Transverse colon (tissue), 4 donors: Measurements from ENCODE around the gene GGA3. TPM values are rescaled to one million over a fixed set of nuclear protein-coding genes. Genes with fewer than 3 reads are reported as not detected.
A peak's percentile ranks its signal among the peaks of the same experiment; 100 is the strongest.

Experiments used
- DNase-seq: peaks from one replicate; pipeline ENCODE4 v3.0.0-alpha.2; 2019
- H3K27ac ChIP-seq, 4 donors: fragments of 200-600 bp; sonication (generic); 2 replicates each; pipeline ENCODE4 v1.5.1; 2016 to 2018; ENCODE audit warnings: inconsistent platforms in 4 of 4
- H3K27me3 ChIP-seq: fragments of 200-600 bp; sonication (generic); 2 replicates; pipeline ENCODE4 v1.5.1; 2017; ENCODE audit warnings: inconsistent platforms
- H3K36me3 ChIP-seq, 4 donors: fragments of 200-600 bp; sonication (generic); 2 replicates each; pipeline ENCODE4 v1.5.1; 2017 to 2019; ENCODE audit warnings: inconsistent platforms in 4 of 4
- H3K4me1 ChIP-seq, 4 donors: fragments of 200-600 bp; sonication (generic); 2 replicates each; pipeline ENCODE4 v1.5.1; 2017 to 2020; ENCODE audit warnings: inconsistent platforms in 4 of 4
- H3K4me3 ChIP-seq, 4 donors: fragments of 200-600 bp; sonication (generic); 1 replicate in 1 of 4; 2 replicates in 3 of 4; pipeline versions ENCODE4 v1.5.1 to v1.6.1; 2017 to 2019; ENCODE audit warnings: inconsistent platforms in 4 of 4
- H3K9me3 ChIP-seq, 2 donors: fragments of 200-600 bp; sonication (generic); 2 replicates each; pipeline ENCODE4 v1.5.1; 2017 to 2019; ENCODE audit warnings: inconsistent platforms in 2 of 2
- CTCF ChIP-seq, 5 experiments: fragments of 200-600 bp in 3 of 5; fragments of 450-650 bp in 2 of 5; sonication (generic) in 3 of 5; IDR thresholded peaks; 1 replicate in 2 of 5; 2 replicates in 3 of 5; pipeline ENCODE4 v1.5.1; 2016 to 2017; ENCODE audit warnings: antibody characterized with exemption in 5 of 5, inconsistent platforms in 3 of 5, mild to moderate bottlenecking in 2 of 5, moderate library complexity in 1 of 5
- EP300 ChIP-seq: sonication (generic); formaldehyde crosslinking; IDR thresholded peaks from one replicate; pipeline ENCODE4 v1.6.1; 2017; ENCODE audit warnings: antibody characterized with exemption, low read depth
- POLR2A ChIP-seq: fragments of 450-650 bp; IDR thresholded peaks from one replicate; pipeline ENCODE4 v1.6.1; 2016; ENCODE audit warnings: antibody characterized with exemption, mild to moderate bottlenecking, moderate library complexity
- POLR2AphosphoS5 ChIP-seq, 3 donors: sonication (generic); formaldehyde crosslinking; IDR thresholded peaks; one replicate each; pipeline ENCODE4 v1.6.1; 2016; ENCODE audit warnings: antibody characterized with exemption in 3 of 3
- WGBS, 2 donors: methylation state at CpG; one replicate each; pipeline ENCODE4 v1.1.5; 2018; ENCODE audit warnings: low coverage in 1 of 2; 5-methylcytosine and 5-hydroxymethylcytosine counted together
- in situ Hi-C, 4 donors: fragments of 200-750 bp; cut with MboI; loops; one replicate each; pipeline versions ENCODE4 v1.15.0 to v1.15.1; 2017; ENCODE audit warnings: low sequenced_read_pairs in 3 of 4, low pct_ligation_motif_present in 1 of 4, low pct_unique_long_range_greater_than_20kb in 1 of 4
- intact Hi-C: fragments of 100-400 bp; cut with DNase I; formaldehyde crosslinking; loops from one replicate; pipeline ENCODE4 v1.15.1; 2023; ENCODE audit warnings: low total_unique reads
- total RNA-seq, 4 donors: library from RNA; depleted of rRNA; stranded (reverse); fragments of >200 nt; gene quantifications; one replicate each; pipeline ENCODE4 v1.1.0, GENCODE V29; 2016

Gene GGA3
- total RNA-seq, 4 donors from 2014 or later, result 36.2 to 134 (median 59.0) TPM

- Histone ChIP-seq H3K9me3 (no peaks in the 10 kb centered on the region), H3K27ac (no peak overlapping the region), H3K4me1 (peaks cover 8 to 28% (median 20%) of the 10 kb centered on the region in 4 donors), H3K4me3 (no peak overlapping the region), H3K36me3 (peaks cover 0 to 14% (median 4%) of the 10 kb centered on the region in 4 donors), H3K27me3 (no peaks in the 10 kb centered on the region)
- in situ Hi-C loops, result no loop called here
- DNase-seq, result no peak
- WGBS, 2 donors, result 79 to 88% methylated on average over 10 to 13 of the region's 13 CpGs
- intact Hi-C loops, result no loop called here
- no peak for TF ChIP-seq EP300
- TF ChIP-seq POLR2AphosphoS5 (IDR thresholded peaks at IDR 0.05), result no peak
- no peak for TF ChIP-seq CTCF (IDR thresholded peaks at IDR 0.05)
- no peak for TF ChIP-seq POLR2A
These were observed 5.1 kb upstream of the GGA3 start for GRCh38 chr17:75266316-75267152.

GRCh38 chr17:75265614-75266315 lies 4.4 kb upstream of the GGA3 start:
- intact Hi-C loops, result no loop called here
- Histone ChIP-seq H3K27me3 (no peaks in the 10 kb centered on the region), H3K4me1 (peaks cover 8 to 28% (median 21%) of the 10 kb centered on the region in 4 donors), H3K9me3 (no peaks in the 10 kb centered on the region), H3K27ac (no peak overlapping the region), H3K4me3 (no peak overlapping the region), H3K36me3 (peaks cover 0 to 14% (median 4%) of the 10 kb centered on the region in 4 donors)
- WGBS, 2 donors, result 86 to 90% methylated on average over 4 to 17 of the region's 17 CpGs
- no peak for TF ChIP-seq EP300
- no peak for DNase-seq
- in situ Hi-C loops, result no loop called here

GRCh38 chr17:75263055-75263454 lies 1.6 kb upstream of the GGA3 start:
- Histone ChIP-seq H3K4me1 (peaks cover 12 to 44% (median 31%) of the 10 kb centered on the region in 4 donors), H3K27ac (peak overlapping the region in 1 of 4 donors; percentile 92), H3K9me3 (no peaks in the 10 kb centered on the region), H3K36me3 (peaks cover 0 to 14% (median 4%) of the 10 kb centered on the region in 4 donors), H3K27me3 (no peaks in the 10 kb centered on the region), H3K4me3 (no peak overlapping the region)
- in situ Hi-C loops (no loop called here), intact Hi-C loops (no loop called here)
- no peak for TF ChIP-seq POLR2AphosphoS5 (IDR thresholded peaks at IDR 0.05)
- no peak for TF ChIP-seq CTCF (IDR thresholded peaks at IDR 0.05)
- no peak for TF ChIP-seq POLR2A
- no peak for TF ChIP-seq EP300
- WGBS, 2 donors, result 88 to 94% methylated on average over 3 to 4 of the region's 4 CpGs
- DNase-seq, result no peak

GRCh38 chr17:75262112-75262606 lies 753 bp upstream of the GGA3 start:
- intact Hi-C loops, result no loop called here
- H3K4me1 ChIP-seq, result peaks cover 12 to 36% (median 27%) of the 10 kb centered on the region in 4 donors

More at GRCh38 chr17:75262112-75262606, 753 bp upstream of the GGA3 start:
- TF ChIP-seq EP300, result no peak
- TF ChIP-seq POLR2AphosphoS5 (IDR thresholded peaks at IDR 0.05), result no peak
- TF ChIP-seq POLR2A, result no peak
- no peak for TF ChIP-seq CTCF (IDR thresholded peaks at IDR 0.05)
- Histone ChIP-seq H3K36me3 (peaks cover 0 to 14% (median 4%) of the 10 kb centered on the region in 4 donors), H3K27me3 (no peaks in the 10 kb centered on the region), H3K9me3 (no peaks in the 10 kb centered on the region), H3K27ac (peak overlapping the region; percentile 89 to 96 (median 92)), H3K4me3 (peak overlapping the region; percentile 68 to 90 (median 84))
- no peak for DNase-seq
- 1% methylated on average over 23 of the region's 23 CpGs; no CpG with 5 or more reads in 1 of the 2 donors for WGBS, 2 donors
- in situ Hi-C loops, result no loop called here
